Spleen (tissue), 7 donors: Measurements from ENCODE around the gene ZC3H8.

Experiments
- POLR2AphosphoS5 ChIP-seq, 3 donors: sonication (generic); formaldehyde crosslinking; IDR thresholded peaks; one replicate each; pipeline ENCODE4 v1.5.1; 2017; ENCODE audit warnings: antibody characterized with exemption in 3 of 3
- TF ChIP-seq, protein P1 (sequence below), 11 experiments: fragments of 200-600 bp in 7 of 11; fragments of 450-650 bp in 4 of 11; sonication (generic) in 4 of 11; IDR thresholded peaks in 8 of 11; conservative IDR thresholded peaks in 3 of 11; 1 replicate in 7 of 11; 2 replicates in 4 of 11; pipeline versions ENCODE4 v1.4.0 to v1.8.0; 2016 to 2021; ENCODE audit warnings: antibody characterized with exemption in 11 of 11, inconsistent platforms in 4 of 11, mild to moderate bottlenecking in 1 of 11
- donor health status: DM: no; HTN: no; CAD: no; lungs with moderate emphysema.
- donor health status: DM: no; HTN: no; CAD: no.
- donor health status: DM: no; HTN: no; CAD: no.

GRCh38 chr2:112276954-112277353, 22.1 kb upstream of the ZC3H8 start:
- TF ChIP-seq, protein P1, sequence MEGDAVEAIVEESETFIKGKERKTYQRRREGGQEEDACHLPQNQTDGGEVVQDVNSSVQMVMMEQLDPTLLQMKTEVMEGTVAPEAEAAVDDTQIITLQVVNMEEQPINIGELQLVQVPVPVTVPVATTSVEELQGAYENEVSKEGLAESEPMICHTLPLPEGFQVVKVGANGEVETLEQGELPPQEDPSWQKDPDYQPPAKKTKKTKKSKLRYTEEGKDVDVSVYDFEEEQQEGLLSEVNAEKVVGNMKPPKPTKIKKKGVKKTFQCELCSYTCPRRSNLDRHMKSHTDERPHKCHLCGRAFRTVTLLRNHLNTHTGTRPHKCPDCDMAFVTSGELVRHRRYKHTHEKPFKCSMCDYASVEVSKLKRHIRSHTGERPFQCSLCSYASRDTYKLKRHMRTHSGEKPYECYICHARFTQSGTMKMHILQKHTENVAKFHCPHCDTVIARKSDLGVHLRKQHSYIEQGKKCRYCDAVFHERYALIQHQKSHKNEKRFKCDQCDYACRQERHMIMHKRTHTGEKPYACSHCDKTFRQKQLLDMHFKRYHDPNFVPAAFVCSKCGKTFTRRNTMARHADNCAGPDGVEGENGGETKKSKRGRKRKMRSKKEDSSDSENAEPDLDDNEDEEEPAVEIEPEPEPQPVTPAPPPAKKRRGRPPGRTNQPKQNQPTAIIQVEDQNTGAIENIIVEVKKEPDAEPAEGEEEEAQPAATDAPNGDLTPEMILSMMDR (IDR thresholded peaks at IDR 0.05 in 8 of 11, conservative IDR thresholded peaks at IDR 0.05 in 3 of 11): no peak
- no peak for TF ChIP-seq POLR2AphosphoS5 (IDR thresholded peaks at IDR 0.05)
